HepG2 (cell line): Measurements from ENCODE around the gene SH2D7. TPM values are rescaled to one million over a fixed set of nuclear protein-coding genes. Genes with fewer than 3 reads are reported as not detected.
A peak's percentile ranks its signal among the peaks of the same experiment; 100 is the strongest.

Source experiments
- CAMTA2 ChIP-seq: sonication (generic); formaldehyde crosslinking; IDR thresholded peaks from 2 replicates; pipeline ENCODE4 v1.4.0; 2020; ENCODE audit warnings: mild to moderate bottlenecking, missing genetic modification reagents, borderline replicate concordance
- CBX5 ChIP-seq: sonication (generic); formaldehyde crosslinking; IDR thresholded peaks from 2 replicates; pipeline ENCODE4 v1.4.0; 2020; ENCODE audit warnings: missing genetic modification reagents, borderline replicate concordance
- ELF4 ChIP-seq: sonication (generic); formaldehyde crosslinking; IDR thresholded peaks from 2 replicates; pipeline ENCODE4 v1.5.0; 2020; ENCODE audit warnings: missing genetic modification reagents, mild to moderate bottlenecking, moderate library complexity, borderline replicate concordance
- ETV6 ChIP-seq: sonication (generic); formaldehyde crosslinking; conservative IDR thresholded peaks from 2 replicates; pipeline ENCODE4 v1.4.0; 2020; ENCODE audit warnings: missing genetic modification reagents
- FOSL1 ChIP-seq: sonication (generic); formaldehyde crosslinking; IDR thresholded peaks from 2 replicates; pipeline ENCODE4 v1.9.0; 2021; ENCODE audit warnings: missing genetic modification reagents, borderline replicate concordance
- JDP2 ChIP-seq: sonication (generic); formaldehyde crosslinking; IDR thresholded peaks from 2 replicates; pipeline ENCODE4 v1.8.1; 2022; ENCODE audit warnings: missing genetic modification reagents, borderline replicate concordance
- KAT8 ChIP-seq: IDR thresholded peaks from 2 replicates; pipeline ENCODE4 v1.6.1; 2016; ENCODE audit warnings: missing genetic modification reagents, missing compliant biosample characterization
- ONECUT2 ChIP-seq: sonication (generic); formaldehyde crosslinking; IDR thresholded peaks from 2 replicates; pipeline ENCODE4 v1.4.0; 2020; ENCODE audit warnings: missing genetic modification reagents
- POLR2A ChIP-seq, 2 experiments: IDR thresholded peaks; 2 replicates each; pipeline ENCODE4 v1.6.1; 2011; ENCODE audit warnings: low read depth in 2 of 2, low read length in 2 of 2, mild to moderate bottlenecking in 1 of 2, moderate library complexity in 1 of 2; ENCODE audit not compliant: insufficient read depth in 1 of 2
- RXRA ChIP-seq: sonication (generic); formaldehyde crosslinking; IDR thresholded peaks from 2 replicates; pipeline ENCODE4 v1.5.1; 2020; ENCODE audit warnings: missing genetic modification reagents
- SOX5 ChIP-seq: IDR thresholded peaks from 2 replicates; pipeline ENCODE4 v1.6.1; 2016; ENCODE audit warnings: borderline replicate concordance
- TEAD2 ChIP-seq: sonication (generic); formaldehyde crosslinking; IDR thresholded peaks from 2 replicates; pipeline ENCODE4 v1.9.0; 2021; ENCODE audit warnings: missing genetic modification reagents
- U2AF2 ChIP-seq: fragments of 200-400 bp; formaldehyde crosslinking; IDR thresholded peaks from 2 replicates; pipeline ENCODE4 v1.6.1; 2017; ENCODE audit warnings: low read depth, mild to moderate bottlenecking, low read length
- ZFP82 ChIP-seq: sonication (generic); formaldehyde crosslinking; IDR thresholded peaks from 2 replicates; pipeline ENCODE4 v1.5.1; 2020; ENCODE audit warnings: mild to moderate bottlenecking, missing genetic modification reagents, borderline replicate concordance
- ZNF552 ChIP-seq: sonication (generic); formaldehyde crosslinking; IDR thresholded peaks from 2 replicates; pipeline ENCODE4 v1.9.0; 2022; ENCODE audit warnings: missing genetic modification reagents, mild to moderate bottlenecking, borderline replicate concordance
- ZNF777 ChIP-seq: sonication (generic); formaldehyde crosslinking; IDR thresholded peaks from 2 replicates; pipeline ENCODE4 v1.4.0; 2020; ENCODE audit warnings: missing genetic modification reagents
- ZNF841 ChIP-seq: sonication (generic); formaldehyde crosslinking; IDR thresholded peaks from 2 replicates; pipeline ENCODE4 v1.8.1; 2023; ENCODE audit warnings: missing genetic modification reagents, borderline replicate concordance
- polyA plus RNA-seq, 8 experiments: library from polyadenylated mRNA; depleted of rRNA in 3 of 8; stranded (reverse) in 7 of 8; unstranded in 1 of 8; fragments of >200 nt; fragmentation: Illumina TruSeq in 4 of 8; extraction: Trizol in 4 of 8; gene quantifications; 2 replicates each; pipeline versions ENCODE4 v1.2.1 to v1.2.3, GENCODE V29; 2011 to 2016; ENCODE audit warnings: low read depth in 4 of 8, missing spikeins in 1 of 8, mixed read lengths in 1 of 8; ENCODE audit not compliant: insufficient read depth in 1 of 8
- total RNA-seq, 5 experiments: library from RNA; depleted of rRNA; stranded (reverse); fragments of >200 nt; fragmentation: Illumina TruSeq; extraction: Trizol; gene quantifications; 2 replicates each; pipeline ENCODE4 v1.2.3, GENCODE V29; 2016; ENCODE audit warnings: low read depth in 1 of 5
- TF ChIP-seq, protein P1 (sequence below): sonication (generic); formaldehyde crosslinking; IDR thresholded peaks from 2 replicates; pipeline ENCODE4 v1.4.0; 2020; ENCODE audit warnings: missing genetic modification reagents, borderline replicate concordance
- TF ChIP-seq, protein P2 (sequence below): IDR thresholded peaks from 2 replicates; pipeline ENCODE4 v1.4.0; 2020; ENCODE audit warnings: mild to moderate bottlenecking, missing genetic modification reagents
- TF ChIP-seq, protein P3 (sequence below): sonication (generic); formaldehyde crosslinking; conservative IDR thresholded peaks from 2 replicates; pipeline ENCODE4 v1.4.0; 2020; ENCODE audit warnings: missing genetic modification reagents
- TF ChIP-seq, protein P4 (sequence below): sonication (generic); formaldehyde crosslinking; conservative IDR thresholded peaks from 2 replicates; pipeline ENCODE4 v1.4.0; 2020; ENCODE audit warnings: missing genetic modification reagents

Gene SH2D7
- total and polyA plus RNA-seq, 2 of the 13 experiments (the other 11 are each of a cell fraction or from before 2014, with no cell fraction given), result not detected

DNA sequence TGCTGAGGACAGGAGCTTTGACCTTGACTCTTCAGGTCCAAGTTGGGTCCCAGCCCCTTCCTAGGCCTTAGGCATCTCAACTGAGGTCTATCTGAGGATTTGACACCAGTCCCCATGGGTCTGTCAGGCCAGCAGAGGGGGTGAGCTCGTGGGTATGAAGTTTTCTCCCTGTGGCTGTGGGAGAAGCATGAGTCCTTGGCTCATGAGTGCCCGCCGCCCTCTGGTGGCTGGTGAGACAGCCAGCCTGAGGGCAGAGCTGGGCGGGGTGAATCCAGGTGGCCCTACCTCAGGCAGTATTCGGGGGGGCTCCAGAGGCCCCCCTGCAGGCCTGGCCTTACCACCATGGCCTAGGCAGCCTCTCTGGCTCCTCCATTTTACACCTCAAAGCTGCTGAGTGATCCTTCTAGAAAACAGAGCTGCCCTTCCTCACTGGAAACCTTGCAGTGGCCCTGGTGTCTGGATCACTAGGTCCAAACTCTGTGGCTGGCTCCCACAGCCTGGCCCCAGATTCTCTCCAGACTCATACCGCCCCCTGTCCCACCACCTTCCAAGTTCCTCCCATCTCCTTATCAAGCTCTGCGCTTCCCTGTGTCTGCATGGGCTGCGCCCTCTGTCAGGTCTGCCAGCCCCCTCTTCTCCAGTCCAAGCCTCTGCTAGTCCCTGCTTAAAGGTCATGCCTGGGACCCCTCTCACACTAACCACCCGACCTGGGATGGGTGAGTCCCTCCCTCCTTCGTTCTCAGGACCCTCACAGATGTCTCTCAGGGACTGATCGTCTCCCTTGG is 16.1 kb downstream of the SH2D7 start (continued):
- TF ChIP-seq ELF4 (CRISPR knock-in tag) (no peak), RXRA (no peak), ETV6 (no peak), U2AF2 (0 out of 2 replicates have a peak, but pooled peaks have one; percentile 17), KAT8 (CRISPR knock-in tag) (no peak), CBX5 (CRISPR knock-in tag) (0 out of 2 replicates have a peak, but pooled peaks have one; percentile 56), ZNF777 (no peak), ZFP82 (no peak), ONECUT2 (CRISPR knock-in tag) (no peak), FOSL1 (CRISPR knock-in tag) (no peak), ZNF841 (CRISPR knock-in tag) (no peak), TEAD2 (no peak), SOX5 (CRISPR knock-in tag) (no peak), ZNF552 (CRISPR knock-in tag) (no peak), POLR2A (IDR thresholded peaks at IDR 0.05; ENCODE audit: insufficient read depth in 1 of 2, low read depth in 2 of 2, low read length in 2 of 2) (no peak), JDP2 (CRISPR knock-in tag) (no peak), CAMTA2 (CRISPR knock-in tag) (no peak)
- TF ChIP-seq, protein P1, sequence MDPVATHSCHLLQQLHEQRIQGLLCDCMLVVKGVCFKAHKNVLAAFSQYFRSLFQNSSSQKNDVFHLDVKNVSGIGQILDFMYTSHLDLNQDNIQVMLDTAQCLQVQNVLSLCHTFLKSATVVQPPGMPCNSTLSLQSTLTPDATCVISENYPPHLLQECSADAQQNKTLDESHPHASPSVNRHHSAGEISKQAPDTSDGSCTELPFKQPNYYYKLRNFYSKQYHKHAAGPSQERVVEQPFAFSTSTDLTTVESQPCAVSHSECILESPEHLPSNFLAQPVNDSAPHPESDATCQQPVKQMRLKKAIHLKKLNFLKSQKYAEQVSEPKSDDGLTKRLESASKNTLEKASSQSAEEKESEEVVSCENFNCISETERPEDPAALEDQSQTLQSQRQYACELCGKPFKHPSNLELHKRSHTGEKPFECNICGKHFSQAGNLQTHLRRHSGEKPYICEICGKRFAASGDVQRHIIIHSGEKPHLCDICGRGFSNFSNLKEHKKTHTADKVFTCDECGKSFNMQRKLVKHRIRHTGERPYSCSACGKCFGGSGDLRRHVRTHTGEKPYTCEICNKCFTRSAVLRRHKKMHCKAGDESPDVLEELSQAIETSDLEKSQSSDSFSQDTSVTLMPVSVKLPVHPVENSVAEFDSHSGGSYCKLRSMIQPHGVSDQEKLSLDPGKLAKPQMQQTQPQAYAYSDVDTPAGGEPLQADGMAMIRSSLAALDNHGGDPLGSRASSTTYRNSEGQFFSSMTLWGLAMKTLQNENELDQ (CRISPR knock-in tag), result no peak
- TF ChIP-seq, protein P2, sequence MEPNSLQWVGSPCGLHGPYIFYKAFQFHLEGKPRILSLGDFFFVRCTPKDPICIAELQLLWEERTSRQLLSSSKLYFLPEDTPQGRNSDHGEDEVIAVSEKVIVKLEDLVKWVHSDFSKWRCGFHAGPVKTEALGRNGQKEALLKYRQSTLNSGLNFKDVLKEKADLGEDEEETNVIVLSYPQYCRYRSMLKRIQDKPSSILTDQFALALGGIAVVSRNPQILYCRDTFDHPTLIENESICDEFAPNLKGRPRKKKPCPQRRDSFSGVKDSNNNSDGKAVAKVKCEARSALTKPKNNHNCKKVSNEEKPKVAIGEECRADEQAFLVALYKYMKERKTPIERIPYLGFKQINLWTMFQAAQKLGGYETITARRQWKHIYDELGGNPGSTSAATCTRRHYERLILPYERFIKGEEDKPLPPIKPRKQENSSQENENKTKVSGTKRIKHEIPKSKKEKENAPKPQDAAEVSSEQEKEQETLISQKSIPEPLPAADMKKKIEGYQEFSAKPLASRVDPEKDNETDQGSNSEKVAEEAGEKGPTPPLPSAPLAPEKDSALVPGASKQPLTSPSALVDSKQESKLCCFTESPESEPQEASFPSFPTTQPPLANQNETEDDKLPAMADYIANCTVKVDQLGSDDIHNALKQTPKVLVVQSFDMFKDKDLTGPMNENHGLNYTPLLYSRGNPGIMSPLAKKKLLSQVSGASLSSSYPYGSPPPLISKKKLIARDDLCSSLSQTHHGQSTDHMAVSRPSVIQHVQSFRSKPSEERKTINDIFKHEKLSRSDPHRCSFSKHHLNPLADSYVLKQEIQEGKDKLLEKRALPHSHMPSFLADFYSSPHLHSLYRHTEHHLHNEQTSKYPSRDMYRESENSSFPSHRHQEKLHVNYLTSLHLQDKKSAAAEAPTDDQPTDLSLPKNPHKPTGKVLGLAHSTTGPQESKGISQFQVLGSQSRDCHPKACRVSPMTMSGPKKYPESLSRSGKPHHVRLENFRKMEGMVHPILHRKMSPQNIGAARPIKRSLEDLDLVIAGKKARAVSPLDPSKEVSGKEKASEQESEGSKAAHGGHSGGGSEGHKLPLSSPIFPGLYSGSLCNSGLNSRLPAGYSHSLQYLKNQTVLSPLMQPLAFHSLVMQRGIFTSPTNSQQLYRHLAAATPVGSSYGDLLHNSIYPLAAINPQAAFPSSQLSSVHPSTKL, result 0 out of 2 replicates have a peak, but pooled peaks have one; percentile 25
- TF ChIP-seq, protein P3, sequence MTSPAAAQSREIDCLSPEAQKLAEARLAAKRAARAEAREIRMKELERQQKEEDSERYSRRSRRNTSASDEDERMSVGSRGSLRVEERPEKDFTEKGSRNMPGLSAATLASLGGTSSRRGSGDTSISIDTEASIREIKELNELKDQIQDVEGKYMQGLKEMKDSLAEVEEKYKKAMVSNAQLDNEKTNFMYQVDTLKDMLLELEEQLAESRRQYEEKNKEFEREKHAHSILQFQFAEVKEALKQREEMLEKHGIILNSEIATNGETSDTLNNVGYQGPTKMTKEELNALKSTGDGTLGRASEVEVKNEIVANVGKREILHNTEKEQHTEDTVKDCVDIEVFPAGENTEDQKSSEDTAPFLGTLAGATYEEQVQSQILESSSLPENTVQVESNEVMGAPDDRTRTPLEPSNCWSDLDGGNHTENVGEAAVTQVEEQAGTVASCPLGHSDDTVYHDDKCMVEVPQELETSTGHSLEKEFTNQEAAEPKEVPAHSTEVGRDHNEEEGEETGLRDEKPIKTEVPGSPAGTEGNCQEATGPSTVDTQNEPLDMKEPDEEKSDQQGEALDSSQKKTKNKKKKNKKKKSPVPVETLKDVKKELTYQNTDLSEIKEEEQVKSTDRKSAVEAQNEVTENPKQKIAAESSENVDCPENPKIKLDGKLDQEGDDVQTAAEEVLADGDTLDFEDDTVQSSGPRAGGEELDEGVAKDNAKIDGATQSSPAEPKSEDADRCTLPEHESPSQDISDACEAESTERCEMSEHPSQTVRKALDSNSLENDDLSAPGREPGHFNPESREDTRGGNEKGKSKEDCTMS (CRISPR knock-in tag), result no peak
- TF ChIP-seq, protein P4, sequence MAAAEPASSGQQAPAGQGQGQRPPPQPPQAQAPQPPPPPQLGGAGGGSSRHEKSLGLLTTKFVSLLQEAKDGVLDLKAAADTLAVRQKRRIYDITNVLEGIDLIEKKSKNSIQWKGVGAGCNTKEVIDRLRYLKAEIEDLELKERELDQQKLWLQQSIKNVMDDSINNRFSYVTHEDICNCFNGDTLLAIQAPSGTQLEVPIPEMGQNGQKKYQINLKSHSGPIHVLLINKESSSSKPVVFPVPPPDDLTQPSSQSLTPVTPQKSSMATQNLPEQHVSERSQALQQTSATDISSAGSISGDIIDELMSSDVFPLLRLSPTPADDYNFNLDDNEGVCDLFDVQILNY (CRISPR knock-in tag), result no peak
